Activated gamma-delta T cell treated with anti-CD3 and anti-CD28 coated beads, Interleukin-2, amount 50 U/mL, for 16 hours (primary cell): ENCODE results near the gene TUB.

ENCODE experiments used
- DNase-seq: peaks from one replicate; pipeline ENCODE4 v3.0.0-alpha.2; 2020; ENCODE audit warnings: low read depth

TUB gene

GRCh38 chr11:8092587-8093424 lies 11.8 kb downstream of the TUB start:
- DNase-seq, result no peak

DNA sequence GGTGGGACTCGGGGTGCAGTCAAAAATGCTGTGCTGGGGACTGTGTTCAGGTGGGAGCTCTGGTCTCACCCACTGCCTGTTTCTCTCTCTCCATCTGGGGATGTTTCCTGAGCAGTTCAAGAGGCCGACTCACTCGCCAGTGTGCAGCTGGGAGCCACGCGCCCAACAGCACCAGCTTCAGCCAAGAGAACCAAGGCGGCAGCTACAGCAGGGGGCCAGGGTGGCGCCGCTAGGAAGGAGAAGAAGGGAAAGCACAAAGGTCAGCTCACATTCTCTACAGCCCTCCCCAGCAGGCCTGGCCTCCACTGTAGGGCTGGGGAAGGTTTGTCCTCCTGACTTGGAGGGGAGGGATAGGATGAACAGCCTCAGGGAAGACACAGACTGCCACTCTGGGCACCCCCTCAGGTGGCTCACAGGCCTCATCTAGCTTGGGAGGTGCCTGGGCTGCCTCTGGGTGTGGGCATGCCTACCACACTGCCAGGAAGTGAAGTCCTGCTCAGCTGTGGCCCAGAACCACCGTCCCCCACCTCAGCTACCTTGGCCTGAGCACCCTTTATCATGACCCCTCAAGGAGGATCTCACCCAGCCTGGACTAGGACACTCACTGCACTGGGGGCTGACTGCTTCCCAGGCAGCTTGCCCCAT lies 13.0 kb downstream of the TUB start:
- no peak for DNase-seq

- DNase-seq, result no peak
Measured at GRCh38 chr11:8094656-8095055, 13.6 kb downstream of the TUB start.

DNA sequence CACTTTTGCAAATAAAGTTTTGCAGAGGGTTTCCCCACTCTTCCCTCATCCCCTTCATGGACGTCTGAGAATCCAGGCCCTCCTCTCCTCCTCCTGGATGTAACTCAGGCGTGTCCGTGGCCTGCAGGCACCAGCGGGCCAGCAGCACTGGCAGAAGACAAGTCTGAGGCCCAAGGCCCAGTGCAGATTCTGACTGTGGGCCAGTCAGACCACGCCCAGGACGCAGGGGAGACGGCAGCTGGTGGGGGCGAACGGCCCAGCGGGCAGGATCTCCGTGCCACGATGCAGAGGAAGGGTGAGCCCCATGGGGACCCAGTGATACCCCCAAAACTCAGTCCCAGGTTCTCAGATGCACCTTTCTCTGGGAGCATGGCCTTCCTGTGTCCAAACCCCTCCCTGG lies 14.4 kb downstream of the TUB start:
- no peak for DNase-seq

DNA sequence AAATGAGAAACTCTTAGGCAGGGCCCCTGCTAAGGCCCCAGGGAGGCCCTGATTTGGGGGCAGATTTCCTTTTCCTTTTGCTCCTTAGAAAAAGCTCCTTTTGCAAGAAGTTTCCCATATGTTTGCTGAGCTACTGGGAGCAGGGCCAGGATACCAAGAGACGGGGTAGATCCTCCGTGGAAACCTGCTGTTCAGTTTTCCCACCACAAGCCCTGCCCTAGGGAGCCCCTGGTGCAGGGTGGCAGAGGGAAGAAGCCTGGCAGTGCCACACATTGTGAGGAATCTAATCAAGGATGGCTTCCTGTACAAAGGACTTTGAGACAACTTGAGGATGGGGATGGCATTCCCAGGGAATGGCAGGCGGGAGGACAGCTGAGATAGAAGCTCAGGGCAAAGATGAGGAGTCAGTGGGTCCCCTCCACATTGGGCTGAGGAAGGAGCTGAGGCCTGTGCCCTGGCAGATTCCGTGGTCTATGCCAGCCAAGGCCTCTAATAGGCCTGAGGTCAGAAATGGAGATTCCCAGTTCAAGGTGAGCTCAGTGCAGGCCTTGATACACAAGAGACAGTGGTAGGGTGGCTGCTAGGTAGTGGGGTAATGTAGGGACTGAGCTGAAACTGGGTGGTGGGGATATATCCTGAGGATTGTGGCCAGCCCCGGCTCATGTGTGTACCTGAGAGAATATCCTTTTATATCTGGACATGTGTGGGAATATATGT lies 15.0 kb downstream of the TUB start:
- no peak for DNase-seq

DNA sequence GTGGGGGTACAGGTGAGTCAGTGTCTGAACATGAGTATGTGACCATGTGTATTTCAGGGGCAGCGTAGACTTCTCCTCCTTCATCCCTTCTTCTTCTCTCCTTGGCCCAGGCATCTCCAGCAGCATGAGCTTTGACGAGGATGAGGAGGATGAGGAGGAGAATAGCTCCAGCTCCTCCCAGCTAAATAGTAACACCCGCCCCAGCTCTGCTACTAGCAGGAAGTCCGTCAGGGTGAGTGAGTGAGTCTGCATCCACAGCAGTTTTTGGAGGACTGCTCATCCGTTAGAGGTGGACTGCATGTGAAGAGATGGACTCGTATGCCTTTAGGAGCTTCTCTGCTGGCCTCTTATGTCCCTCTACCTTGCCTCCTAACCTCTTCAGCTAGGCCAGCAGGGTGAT lies 15.6 kb downstream of the TUB start:
- DNase-seq, result no peak

DNA sequence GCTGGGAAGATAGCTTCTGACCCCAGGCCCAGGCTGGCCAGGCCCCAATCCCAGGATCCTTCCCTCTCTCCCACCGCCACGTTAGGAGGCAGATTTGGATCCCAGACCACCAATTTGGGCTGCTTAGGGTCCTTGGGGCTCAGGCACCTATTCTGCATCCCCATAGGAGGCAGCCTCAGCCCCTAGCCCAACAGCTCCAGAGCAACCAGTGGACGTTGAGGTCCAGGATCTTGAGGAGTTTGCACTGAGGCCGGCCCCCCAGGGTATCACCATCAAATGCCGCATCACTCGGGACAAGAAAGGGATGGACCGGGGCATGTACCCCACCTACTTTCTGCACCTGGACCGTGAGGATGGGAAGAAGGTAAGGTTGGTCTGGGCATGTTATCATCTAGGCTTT lies 16.1 kb downstream of the TUB start:
- DNase-seq, result no peak

- DNase-seq, result no peak
Measured at GRCh38 chr11:8097468-8097867, 16.5 kb downstream of the TUB start.

- DNase-seq, result no peak
Measured at GRCh38 chr11:8097926-8098325, 16.9 kb downstream of the TUB start.

- no peak for DNase-seq
Measured at GRCh38 chr11:8098361-8098760, 17.4 kb downstream of the TUB start.

DNA sequence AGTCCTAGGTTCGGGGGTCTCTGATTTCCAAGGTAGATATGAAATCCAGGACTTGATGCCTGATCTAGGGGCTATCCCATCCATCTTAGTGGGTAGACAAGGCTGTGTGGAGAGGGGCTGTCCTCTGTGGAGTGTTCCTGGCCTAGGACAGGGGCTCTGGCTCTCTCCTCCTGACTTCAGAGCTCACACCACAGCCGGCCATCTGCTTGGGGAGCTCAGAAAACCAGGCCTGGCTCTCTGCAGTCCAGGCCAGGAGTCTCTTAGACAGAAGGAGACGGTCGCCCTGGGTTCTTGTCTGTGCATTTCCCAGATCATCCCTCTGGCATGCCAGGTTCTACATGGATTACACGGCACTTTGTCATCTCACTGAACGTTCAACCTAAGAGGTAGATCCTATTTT lies 17.9 kb downstream of the TUB start:
- DNase-seq, result no peak

GRCh38 chr11:8099291-8099899 lies 18.4 kb downstream of the TUB start:
- peak; percentile 46 for DNase-seq

DNA sequence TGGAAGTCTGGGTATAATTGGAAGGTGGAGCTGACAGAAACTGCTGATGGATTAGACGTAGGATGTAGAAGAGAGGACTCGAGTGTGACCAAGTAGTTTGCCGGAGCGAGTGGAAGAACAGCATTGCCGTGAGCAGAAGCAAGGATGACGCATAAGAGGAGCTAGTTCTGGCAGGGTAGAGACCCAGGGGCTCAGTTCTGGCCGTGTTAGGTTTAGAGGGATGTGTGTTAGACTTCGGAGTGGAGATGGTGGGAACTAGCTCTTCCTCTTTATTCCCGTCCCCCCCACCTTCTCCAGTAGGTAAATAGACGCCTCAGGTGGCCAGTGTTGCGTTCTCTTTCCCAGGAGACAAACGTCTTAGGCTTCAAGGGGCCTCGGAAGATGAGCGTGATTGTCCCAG lies 19.1 kb downstream of the TUB start:
- no peak for DNase-seq

DNA sequence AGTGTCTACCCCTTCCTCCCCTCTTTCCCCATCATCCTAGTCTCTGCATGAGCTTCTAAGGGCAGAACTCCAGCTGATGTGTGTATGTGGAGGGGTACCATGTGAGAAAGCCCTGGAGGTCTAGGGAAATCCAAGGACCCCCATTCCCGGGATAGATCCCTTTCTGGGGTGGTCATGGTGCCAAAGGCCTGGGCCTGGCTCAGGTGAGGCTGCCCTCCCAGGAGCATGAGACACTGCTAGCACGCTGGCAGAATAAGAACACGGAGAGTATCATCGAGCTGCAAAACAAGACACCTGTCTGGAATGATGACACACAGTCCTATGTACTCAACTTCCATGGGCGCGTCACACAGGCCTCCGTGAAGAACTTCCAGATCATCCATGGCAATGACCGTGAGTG lies 19.6 kb downstream of the TUB start:
- DNase-seq, result no peak

- DNase-seq, result no peak
Measured at GRCh38 chr11:8101421-8101820, 20.4 kb downstream of the TUB start.

DNA sequence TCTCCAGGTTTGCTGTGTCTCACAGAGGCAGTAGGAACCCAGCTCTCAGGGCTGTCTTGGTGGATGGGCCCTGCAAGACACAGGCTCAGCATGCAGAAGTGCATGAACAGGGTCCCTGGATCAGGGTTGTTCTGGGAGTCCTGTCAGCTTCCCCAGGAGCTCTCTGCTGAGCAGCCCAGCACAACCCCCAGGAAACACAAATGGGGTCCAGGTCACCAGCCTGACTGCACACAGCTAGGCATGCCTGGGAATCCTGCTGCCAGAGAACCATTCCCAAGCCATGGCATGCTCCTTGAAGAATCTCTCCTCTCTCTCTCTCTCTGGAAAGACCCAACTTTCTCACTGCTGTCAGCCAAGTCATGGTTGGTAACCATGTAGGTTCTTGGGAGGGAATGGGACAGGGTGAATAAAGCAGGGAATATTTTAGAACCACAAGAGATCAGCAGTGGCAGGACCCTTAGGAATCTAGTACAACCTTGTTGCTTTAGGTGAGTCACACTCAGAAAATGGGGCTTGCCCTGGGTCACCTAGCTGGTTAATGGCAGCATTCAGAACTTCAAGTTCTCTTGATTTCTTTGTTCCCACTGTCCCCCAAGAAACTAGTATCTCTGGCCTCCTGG lies 21.4 kb downstream of the TUB start:
- no peak for DNase-seq

DNA sequence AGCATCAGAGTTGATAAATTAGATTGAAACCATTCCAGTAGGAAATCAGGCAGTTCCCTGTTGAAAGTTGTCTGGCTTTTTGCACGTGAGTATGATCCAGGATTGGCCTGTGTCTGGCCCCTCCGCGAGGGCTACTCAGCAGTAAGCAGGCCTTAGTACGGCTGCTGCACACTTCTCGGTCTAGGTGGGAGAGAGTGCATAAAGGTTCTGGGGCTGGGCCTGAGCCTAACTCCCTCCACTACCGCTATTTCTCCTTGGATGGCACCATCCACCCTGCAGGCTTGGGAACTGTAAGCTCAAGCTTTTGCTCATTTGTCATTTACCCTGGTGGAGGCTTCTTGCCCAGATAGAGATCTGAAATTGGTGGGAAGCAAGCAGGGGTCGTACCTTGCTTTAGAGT lies 22.0 kb downstream of the TUB start:
- no peak for DNase-seq

DNA sequence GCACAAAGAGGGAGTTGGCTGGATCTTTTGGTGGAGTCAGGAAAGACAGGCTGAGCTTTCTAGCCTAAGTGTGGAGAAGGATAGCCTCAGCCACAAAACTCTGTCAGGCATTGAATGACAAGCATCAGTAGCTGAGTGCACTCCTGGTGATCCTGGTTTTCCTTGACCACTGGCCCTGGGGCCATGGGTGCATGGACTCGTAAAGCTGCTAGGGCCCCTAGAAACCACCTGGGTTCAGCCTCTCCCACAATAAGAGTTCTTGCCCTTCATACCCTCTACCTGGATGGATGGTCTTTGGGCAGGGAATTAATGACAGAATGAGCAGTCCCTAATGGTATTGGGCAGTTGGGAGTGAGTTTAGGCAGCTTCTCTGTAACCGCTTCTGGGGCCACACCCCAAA lies 22.9 kb downstream of the TUB start:
- no peak for DNase-seq

DNA sequence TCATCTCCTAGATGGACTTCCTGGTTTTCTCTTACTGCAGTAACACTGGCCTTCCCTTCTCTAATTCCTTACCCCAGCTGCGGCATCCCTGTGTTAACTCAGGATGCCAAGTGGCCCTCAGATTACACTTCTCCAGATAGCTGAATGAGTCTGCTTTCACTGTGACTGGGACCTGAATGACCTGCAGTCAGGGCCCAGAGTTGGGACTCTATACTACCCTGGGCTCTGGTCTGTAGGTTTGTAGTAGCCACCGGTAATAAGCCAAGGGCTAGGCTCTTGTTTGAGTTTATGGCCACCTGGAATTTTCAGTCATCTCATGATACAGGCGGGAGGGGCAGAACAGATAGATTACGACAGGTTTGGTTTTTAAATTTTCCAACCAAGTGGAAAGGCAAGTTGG lies 24.1 kb downstream of the TUB start:
- no peak for DNase-seq

DNA sequence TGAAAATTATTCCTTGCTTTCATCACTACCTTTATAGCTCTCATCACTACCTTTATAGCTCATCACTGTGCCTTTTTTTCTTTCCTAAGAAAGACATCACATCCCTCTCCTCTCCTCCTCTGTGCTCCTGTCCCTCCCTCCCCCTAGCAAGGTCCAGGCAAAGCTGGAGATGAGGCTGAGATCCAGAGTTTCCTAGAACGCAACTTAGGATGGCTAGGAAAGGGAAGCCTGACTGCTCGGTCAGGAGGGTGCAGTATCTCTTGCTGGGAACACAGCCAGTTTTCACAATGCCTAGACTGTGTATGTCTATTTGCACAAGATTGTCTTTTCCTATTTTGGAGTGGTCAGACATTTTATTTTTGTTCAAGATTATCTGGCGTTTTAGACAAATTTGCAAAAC lies 24.7 kb downstream of the TUB start:
- DNase-seq, result no peak

DNA sequence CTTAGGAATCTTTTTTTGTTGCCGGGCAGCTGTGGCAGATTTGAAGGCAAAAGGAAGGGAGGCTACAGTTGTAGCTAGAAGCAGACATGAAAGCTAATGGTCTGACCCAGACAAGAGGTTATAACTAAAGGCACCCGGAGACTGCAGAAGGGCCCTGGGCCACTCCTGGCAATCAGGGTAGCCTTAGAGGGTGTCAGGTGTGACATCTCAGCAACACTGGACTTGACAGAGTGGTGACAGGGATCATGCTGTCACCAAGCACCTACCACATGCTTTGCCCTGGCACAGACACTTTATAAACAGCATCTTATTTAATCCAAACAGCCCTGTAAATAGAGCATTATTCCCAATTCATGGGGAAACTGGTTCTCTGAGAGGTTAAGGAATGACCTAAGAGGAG lies 25.7 kb downstream of the TUB start:
- no peak for DNase-seq

DNA sequence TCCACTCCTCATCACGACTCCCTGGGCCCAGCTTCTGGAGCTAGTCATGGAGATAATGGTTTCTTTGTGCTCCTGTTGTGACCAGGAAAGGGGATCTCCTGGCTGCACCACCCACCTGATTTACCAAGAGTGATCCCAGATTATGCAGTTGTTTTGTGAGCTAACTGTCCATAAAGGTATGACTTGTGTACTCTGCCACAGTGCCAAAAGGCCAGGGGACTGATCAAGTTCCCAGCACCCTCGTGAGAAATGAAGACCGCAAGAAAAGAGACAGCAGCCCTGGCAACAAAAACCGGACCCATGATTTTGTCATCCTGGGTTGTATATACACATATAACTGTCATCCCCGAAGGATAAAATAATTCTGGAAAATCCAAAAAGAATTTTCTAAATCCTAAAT lies 26.6 kb downstream of the TUB start:
- DNase-seq, result no peak
